ENCODE data around the gene CAMK2D. TPM values are rescaled to one million over a fixed set of nuclear protein-coding genes. Genes with fewer than 3 reads are reported as not detected.
"Not testable (repeated sequence)": the region's sequence is repeated elsewhere in the genome, so short reads cannot be mapped to it uniquely, and the experiment has no call there.

CAMK2D gene
- 14.8 and 24.4 TPM in 2 replicates for total RNA-seq (2014; rRNA removed; shearing (Covaris generic))

GRCh38 chr4:113761620-113762185 lies at the start of gene CAMK2D:
TSS of gene CAMK2D (minus strand) at chr4:113761738. CDS start at chr4:113761068, 670 bp downstream.
- DNase-seq (ENCODE audit: low read depth), result peak; percentile 88

GRCh38 chr4:113810906-113811305 lies 49.4 kb upstream of the CAMK2D start:
- DNase-seq (ENCODE audit: low read depth), result peak; percentile 37

- peak; percentile 28 for DNase-seq (ENCODE audit: low read depth)
Measured at GRCh38 chr4:113809311-113809710, 47.8 kb upstream of the CAMK2D start.

- no peak for DNase-seq (ENCODE audit: low read depth)
Measured at GRCh38 chr4:113806850-113807249, 45.3 kb upstream of the CAMK2D start.

- DNase-seq (ENCODE audit: low read depth), result no peak
Measured at GRCh38 chr4:113801882-113802281, 40.3 kb upstream of the CAMK2D start.

- not testable (repeated sequence) for DNase-seq (ENCODE audit: low read depth)
Measured at GRCh38 chr4:113796381-113796780, 34.8 kb upstream of the CAMK2D start.

GRCh38 chr4:113790478-113790877 lies 28.9 kb upstream of the CAMK2D start:
- DNase-seq (ENCODE audit: low read depth), result no peak

- no peak for DNase-seq (ENCODE audit: low read depth)
Measured at GRCh38 chr4:113788888-113789287, 27.4 kb upstream of the CAMK2D start.

- DNase-seq (ENCODE audit: low read depth), result no peak
Measured at GRCh38 chr4:113785781-113786180, 24.2 kb upstream of the CAMK2D start.

- DNase-seq (ENCODE audit: low read depth), result peak; percentile 96
Measured at GRCh38 chr4:113784497-113785250, 23.1 kb upstream of the CAMK2D start.

- no peak for DNase-seq (ENCODE audit: low read depth)
Measured at GRCh38 chr4:113783701-113784100, 22.2 kb upstream of the CAMK2D start.

- no peak for DNase-seq (ENCODE audit: low read depth)
Measured at GRCh38 chr4:113783289-113783688, 21.8 kb upstream of the CAMK2D start.

GRCh38 chr4:113781439-113782040 lies 20.0 kb upstream of the CAMK2D start:
- peak; percentile 35 for DNase-seq (ENCODE audit: low read depth)

GRCh38 chr4:113776679-113777078 lies 15.1 kb upstream of the CAMK2D start:
- no peak for DNase-seq (ENCODE audit: low read depth)

- DNase-seq (ENCODE audit: low read depth), result no peak
Measured at GRCh38 chr4:113776016-113776415, 14.5 kb upstream of the CAMK2D start.

GRCh38 chr4:113773756-113774155 lies 12.2 kb upstream of the CAMK2D start:
- DNase-seq (ENCODE audit: low read depth), result no peak

GRCh38 chr4:113773014-113773413 lies 11.5 kb upstream of the CAMK2D start:
- no peak for DNase-seq (ENCODE audit: low read depth)

- DNase-seq (ENCODE audit: low read depth), result no peak
Measured at GRCh38 chr4:113772319-113772718, 10.8 kb upstream of the CAMK2D start.

- no peak for DNase-seq (ENCODE audit: low read depth)
Measured at GRCh38 chr4:113769744-113770143, 8.2 kb upstream of the CAMK2D start.

- DNase-seq (ENCODE audit: low read depth), result no peak
Measured at GRCh38 chr4:113768952-113769351, 7.4 kb upstream of the CAMK2D start.

GRCh38 chr4:113766882-113767281 lies 5.3 kb upstream of the CAMK2D start:
- DNase-seq (ENCODE audit: low read depth), result no peak

- no peak for DNase-seq (ENCODE audit: low read depth)
Measured at GRCh38 chr4:113764720-113765264, 3.3 kb upstream of the CAMK2D start.

GRCh38 chr4:113763923-113764322 lies 2.4 kb upstream of the CAMK2D start:
- DNase-seq (ENCODE audit: low read depth), result not testable (repeated sequence)

All from M059J (cell line).